Mammary epithelial cell (primary cell): ENCODE measurements around the gene TGM5.

Source experiments
- CTCF ChIP-seq, 2 donors: IDR thresholded peaks in 1 of 2; conservative IDR thresholded peaks in 1 of 2; 2 replicates each; pipeline ENCODE4 v1.5.1; 2011 to 2012; ENCODE audit warnings: inconsistent platforms in 2 of 2, low read length in 2 of 2, mild to moderate bottlenecking in 2 of 2, control low read depth in 1 of 2, low read depth in 1 of 2; ENCODE audit not compliant: insufficient read depth in 1 of 2; ENCODE audit errors: extremely low read depth in 1 of 2
- EZH2 ChIP-seq: IDR thresholded peaks from 2 replicates; pipeline ENCODE4 v1.6.1; 2012; ENCODE audit warnings: low read length, inconsistent platforms, borderline replicate concordance

GRCh38 chr15:43214169-43214568, 52.6 kb downstream of the TGM5 start:
- TF ChIP-seq CTCF (conservative IDR thresholded peaks at IDR 0.05 in 1 of 2, IDR thresholded peaks at IDR 0.05 in 1 of 2; ENCODE audit: extremely low read depth in 1 of 2, insufficient read depth in 1 of 2, low read depth in 1 of 2, low read length in 2 of 2), result no peak
- no peak for TF ChIP-seq EZH2
